Measurements from ENCODE around the gene PIK3CB. TPM values are rescaled to one million over a fixed set of nuclear protein-coding genes. Genes with fewer than 3 reads are reported as not detected.
"Not testable (repeated sequence)": the region's sequence is repeated elsewhere in the genome, so short reads cannot be mapped to it uniquely, and the experiment has no call there.

Gene PIK3CB
- polyA plus RNA-seq, 3 donors: 14.1 to 33.6 (median 20.4) TPM

DNA sequence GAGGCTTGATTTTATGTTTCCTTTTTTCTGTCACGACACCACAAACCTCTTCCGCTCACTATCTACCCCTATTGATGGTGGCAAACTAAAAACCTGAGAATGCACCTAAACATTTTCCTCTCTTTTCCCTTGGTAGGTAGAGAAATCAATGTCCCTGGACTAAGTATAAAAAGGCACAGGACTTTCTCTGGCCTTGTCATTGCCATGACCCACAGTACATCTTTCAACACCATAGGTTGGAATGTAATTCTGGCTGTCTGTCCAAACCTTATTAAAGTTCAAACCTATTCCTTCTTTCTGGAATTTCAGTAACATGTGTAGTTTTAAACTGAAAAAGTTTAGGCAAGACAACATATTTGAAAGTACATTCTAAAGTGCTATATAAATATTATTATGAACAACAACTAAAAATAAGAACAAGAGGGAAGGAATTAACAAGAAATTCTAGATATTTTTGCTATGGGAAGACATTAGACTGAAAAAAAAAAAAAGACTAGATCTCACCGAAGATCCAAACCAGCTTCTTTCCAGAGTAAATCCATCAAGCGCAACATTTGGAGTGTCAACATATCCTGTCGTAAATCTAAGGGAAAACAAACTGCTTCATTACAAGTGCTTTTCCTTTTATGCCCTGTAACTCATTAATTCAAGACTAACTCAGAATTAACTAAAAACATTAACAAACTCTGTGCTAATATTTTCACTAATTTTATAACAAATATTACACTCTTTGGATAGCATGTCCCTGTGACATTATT lies 153.1 kb downstream of the PIK3CB start:
- Mint-ChIP-seq H3K27me3 (ENCODE audit: low read depth in 3 of 3) (no peaks in the 10 kb centered on the region), H3K4me1 (no peaks in the 10 kb centered on the region), H3K27ac (no peak overlapping the region), H3K4me3 (no peak overlapping the region), H3K9me3 (peaks cover 2 to 13% (median 9%) of the 10 kb centered on the region in 7 donors), H3K36me3 (peaks cover 52 to 79% of the 10 kb centered on the region in 2 donors)
- Histone ChIP-seq H2AFZ (ENCODE audit: insufficient read depth, low read depth, low read length, poor library complexity, severe bottlenecking) (no peak overlapping the region), H3K4me3 (replicated peaks in 1 of 3; ENCODE audit: low read depth in 2 of 3, low read length in 3 of 3) (no peak overlapping the region), H3K36me3 (replicated peaks in 1 of 2; ENCODE audit: control insufficient read depth in 1 of 2, insufficient read depth in 2 of 2, low read length in 2 of 2) (peaks cover 66 to 86% of the 10 kb centered on the region in 2 donors), H3K4me1 (ENCODE audit: control insufficient read depth in 1 of 2, insufficient read depth in 2 of 2, low read length in 2 of 2) (no peaks in the 10 kb centered on the region), H3K9me3 (replicated peaks in 1 of 2; ENCODE audit: control insufficient read depth in 1 of 2, insufficient read depth in 1 of 2, low read length in 2 of 2) (peaks cover 10 to 14% of the 10 kb centered on the region in 2 donors), H3K79me2 (ENCODE audit: insufficient read depth, low read length) (no peaks in the 10 kb centered on the region), H4K20me1 (ENCODE audit: insufficient read depth, low read length) (no peaks in the 10 kb centered on the region), H3K27me3 (ENCODE audit: control insufficient read depth in 2 of 2, insufficient read depth in 2 of 2, low read length in 2 of 2) (no peaks in the 10 kb centered on the region), H3K9ac (ENCODE audit: insufficient read depth, low read length, poor library complexity, severe bottlenecking) (no peak overlapping the region), H3K4me2 (replicated peaks; ENCODE audit: extremely low read depth, low read length, poor library complexity, severe bottlenecking) (no peak overlapping the region), H3K27ac (ENCODE audit: low read depth in 1 of 2, low read length in 2 of 2) (no peak overlapping the region)
- intact Hi-C loops (cut with micrococcal nuclease): no loop called here
- no peak for DNase-seq
- 51% methylated on average over 3 of the region's 5 CpGs for WGBS (ENCODE audit: insufficient coverage)
- TF ChIP-seq, protein P1, sequence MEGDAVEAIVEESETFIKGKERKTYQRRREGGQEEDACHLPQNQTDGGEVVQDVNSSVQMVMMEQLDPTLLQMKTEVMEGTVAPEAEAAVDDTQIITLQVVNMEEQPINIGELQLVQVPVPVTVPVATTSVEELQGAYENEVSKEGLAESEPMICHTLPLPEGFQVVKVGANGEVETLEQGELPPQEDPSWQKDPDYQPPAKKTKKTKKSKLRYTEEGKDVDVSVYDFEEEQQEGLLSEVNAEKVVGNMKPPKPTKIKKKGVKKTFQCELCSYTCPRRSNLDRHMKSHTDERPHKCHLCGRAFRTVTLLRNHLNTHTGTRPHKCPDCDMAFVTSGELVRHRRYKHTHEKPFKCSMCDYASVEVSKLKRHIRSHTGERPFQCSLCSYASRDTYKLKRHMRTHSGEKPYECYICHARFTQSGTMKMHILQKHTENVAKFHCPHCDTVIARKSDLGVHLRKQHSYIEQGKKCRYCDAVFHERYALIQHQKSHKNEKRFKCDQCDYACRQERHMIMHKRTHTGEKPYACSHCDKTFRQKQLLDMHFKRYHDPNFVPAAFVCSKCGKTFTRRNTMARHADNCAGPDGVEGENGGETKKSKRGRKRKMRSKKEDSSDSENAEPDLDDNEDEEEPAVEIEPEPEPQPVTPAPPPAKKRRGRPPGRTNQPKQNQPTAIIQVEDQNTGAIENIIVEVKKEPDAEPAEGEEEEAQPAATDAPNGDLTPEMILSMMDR (IDR thresholded peaks at IDR 0.05): no peak

DNA sequence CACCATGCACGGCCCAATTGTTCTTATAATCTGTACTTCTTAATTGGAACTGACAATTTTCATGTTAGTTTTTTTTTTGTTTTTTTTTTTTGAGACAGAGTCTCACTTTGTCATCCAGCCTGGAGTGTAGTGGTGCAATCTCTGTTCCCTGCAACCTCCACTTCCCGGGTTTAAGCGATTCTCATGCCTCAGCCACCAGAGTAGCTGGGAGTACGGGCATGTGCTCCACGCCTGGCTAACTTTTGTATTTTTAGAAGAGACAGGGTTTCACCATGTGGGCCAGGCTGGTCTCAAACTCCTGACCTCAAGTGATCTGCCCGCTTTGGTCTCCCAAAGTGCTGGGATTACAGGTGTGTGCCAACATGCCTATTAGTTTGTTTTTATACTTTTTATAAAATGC lies 153.8 kb downstream of the PIK3CB start:
- H3K9ac ChIP-seq (ENCODE audit: insufficient read depth, low read length, poor library complexity, severe bottlenecking); H3K27me3 Mint-ChIP-seq (ENCODE audit: low read depth in 3 of 3); H3K4me3 Mint-ChIP-seq; DNase-seq; H3K27ac Mint-ChIP-seq; H4K20me1 ChIP-seq (ENCODE audit: insufficient read depth, low read length); H3K4me3 ChIP-seq (replicated peaks in 1 of 3; ENCODE audit: low read depth in 2 of 3, low read length in 3 of 3); H2AFZ ChIP-seq (ENCODE audit: insufficient read depth, low read depth, low read length, poor library complexity, severe bottlenecking); H3K4me1 Mint-ChIP-seq; H3K79me2 ChIP-seq (ENCODE audit: insufficient read depth, low read length); H3K27me3 ChIP-seq (ENCODE audit: control insufficient read depth in 2 of 2, insufficient read depth in 2 of 2, low read length in 2 of 2); H3K4me1 ChIP-seq (ENCODE audit: control insufficient read depth in 1 of 2, insufficient read depth in 2 of 2, low read length in 2 of 2); intact Hi-C loops (cut with micrococcal nuclease); H3K27ac ChIP-seq (ENCODE audit: low read depth in 1 of 2, low read length in 2 of 2); H3K4me2 ChIP-seq (replicated peaks; ENCODE audit: extremely low read depth, low read length, poor library complexity, severe bottlenecking): not testable (repeated sequence)
- H3K36me3 ChIP-seq (replicated peaks in 1 of 2; ENCODE audit: control insufficient read depth in 1 of 2, insufficient read depth in 2 of 2, low read length in 2 of 2): peaks cover 70 to 86% of the 10 kb centered on the region in 2 donors
- WGBS (ENCODE audit: insufficient coverage): 83% methylated on average over 2 of the region's 6 CpGs
- H3K36me3 Mint-ChIP-seq: peaks cover 55 to 80% of the 10 kb centered on the region in 2 donors
- peaks cover 4 to 18% (median 11%) of the 10 kb centered on the region in 7 donors for H3K9me3 Mint-ChIP-seq
- H3K9me3 ChIP-seq (replicated peaks in 1 of 2; ENCODE audit: control insufficient read depth in 1 of 2, insufficient read depth in 1 of 2, low read length in 2 of 2): peaks cover 14 to 17% of the 10 kb centered on the region in 2 donors

Data from CD14-positive monocyte (primary cell).